SK-N-SH treated with all-trans-retinoic acid at 6 μM for 48 hours (cell line): ENCODE measurements around the gene TGDS.
"Not testable (repeated sequence)": the region's sequence is repeated elsewhere in the genome, so short reads cannot be mapped to it uniquely, and the experiment has no call there.

ENCODE experiments used
- ATAC-seq: fragments of 200-7000 bp; cut with Tn5 transposase; 3 replicates; pipeline ENCODE4 v1.9.1; 2020; ENCODE audit warnings: mild to moderate bottlenecking, moderate library complexity
- ARNTL ChIP-seq: fragments of 450-650 bp; formaldehyde crosslinking; IDR thresholded peaks from 2 replicates; pipeline ENCODE4 v1.5.0; 2020; ENCODE audit warnings: low read depth, mild to moderate bottlenecking, moderate library complexity, borderline replicate concordance
- BACH2 ChIP-seq: fragments of 250-450 bp; sonication (Bioruptor Pico); IDR thresholded peaks from 2 replicates; pipeline ENCODE4 v1.9.0; 2021; ENCODE audit warnings: mild to moderate bottlenecking, borderline replicate concordance
- CREB5 ChIP-seq: fragments of 250-450 bp; sonication (Bioruptor Pico); IDR thresholded peaks from 2 replicates; pipeline ENCODE4 v1.5.1; 2020; ENCODE audit warnings: low read depth, mild to moderate bottlenecking, moderate library complexity
- CSRNP3 ChIP-seq: fragments of 250-450 bp; sonication (Bioruptor Pico); IDR thresholded peaks from 2 replicates; pipeline ENCODE4 v1.5.1; 2021; ENCODE audit warnings: mild to moderate bottlenecking, moderate library complexity
- ESRRG ChIP-seq: fragments of 250-450 bp; sonication (Bioruptor Pico); IDR thresholded peaks from 2 replicates; pipeline ENCODE4 v1.6.1; 2021; ENCODE audit warnings: mild to moderate bottlenecking
- GLIS3 ChIP-seq: fragments of 250-450 bp; sonication (Bioruptor Pico); IDR thresholded peaks from 2 replicates; pipeline ENCODE4 v1.5.0; 2020; ENCODE audit warnings: mild to moderate bottlenecking, moderate library complexity
- ISL1 ChIP-seq: fragments of 250-450 bp; sonication (Bioruptor Pico); IDR thresholded peaks from 2 replicates; pipeline ENCODE4 v2.1.2; 2022; ENCODE audit warnings: mild to moderate bottlenecking, moderate library complexity
- PATZ1 ChIP-seq: fragments of 250-450 bp; sonication (Bioruptor Pico); IDR thresholded peaks from 2 replicates; pipeline ENCODE4 v1.8.0; 2020; ENCODE audit warnings: mild to moderate bottlenecking, moderate library complexity, borderline replicate concordance
- POU6F1 ChIP-seq: fragments of 250-450 bp; sonication (Bioruptor Pico); IDR thresholded peaks from 2 replicates; pipeline ENCODE4 v1.8.0; 2021; ENCODE audit warnings: low read depth, mild to moderate bottlenecking, moderate library complexity, borderline replicate concordance
- PPARA ChIP-seq: fragments of 250-450 bp; sonication (Bioruptor Pico); IDR thresholded peaks from 2 replicates; pipeline ENCODE4 v1.5.0; 2020; ENCODE audit warnings: mild to moderate bottlenecking, borderline replicate concordance
- RARB ChIP-seq: fragments of 250-450 bp; sonication (Bioruptor Pico); IDR thresholded peaks from 2 replicates; pipeline ENCODE4 v1.8.0; 2021; ENCODE audit warnings: mild to moderate bottlenecking, moderate library complexity
- SNAI2 ChIP-seq: fragments of 250-450 bp; sonication (Bioruptor Pico); IDR thresholded peaks from 2 replicates; pipeline ENCODE4 v1.5.0; 2020; ENCODE audit warnings: mild to moderate bottlenecking, moderate library complexity
- TCF4 ChIP-seq: fragments of 250-450 bp; sonication (Bioruptor Pico); IDR thresholded peaks from 2 replicates; pipeline ENCODE4 v1.8.0; 2021; ENCODE audit warnings: mild to moderate bottlenecking, moderate library complexity, borderline replicate concordance
- TOX ChIP-seq: fragments of 250-450 bp; sonication (Bioruptor Pico); IDR thresholded peaks from 2 replicates; pipeline ENCODE4 v1.8.0; 2021; ENCODE audit warnings: mild to moderate bottlenecking, moderate library complexity, borderline replicate concordance
- TSHZ2 ChIP-seq: fragments of 250-450 bp; sonication (Bioruptor Pico); IDR thresholded peaks from 2 replicates; pipeline ENCODE4 v1.5.0; 2020; ENCODE audit warnings: mild to moderate bottlenecking, moderate library complexity
- ZFP3 ChIP-seq: fragments of 250-450 bp; sonication (Bioruptor Pico); IDR thresholded peaks from 2 replicates; pipeline ENCODE4 v1.5.0; 2020; ENCODE audit warnings: mild to moderate bottlenecking, moderate library complexity
- ZNF565 ChIP-seq: fragments of 450-650 bp; formaldehyde crosslinking; conservative IDR thresholded peaks from 2 replicates; pipeline ENCODE4 v1.5.0; 2020; ENCODE audit warnings: low read depth, mild to moderate bottlenecking, moderate library complexity
- ZNF70 ChIP-seq: fragments of 450-650 bp; formaldehyde crosslinking; IDR thresholded peaks from 2 replicates; pipeline ENCODE4 v1.5.0; 2020; ENCODE audit warnings: mild to moderate bottlenecking, moderate library complexity
- ZNF8 ChIP-seq: fragments of 450-650 bp; formaldehyde crosslinking; IDR thresholded peaks from 2 replicates; pipeline ENCODE4 v1.5.0; 2020; ENCODE audit warnings: mild to moderate bottlenecking, moderate library complexity

TGDS gene

GRCh38 chr13:94641409-94641941 lies 45.5 kb upstream of the TGDS start (continued):
- TF ChIP-seq PATZ1 (CRISPR knock-in tag), result no peak
- no peak for TF ChIP-seq CREB5 (CRISPR knock-in tag)

GRCh38 chr13:94640721-94641120 lies 44.8 kb upstream of the TGDS start:
- TF ChIP-seq TSHZ2 (CRISPR knock-in tag), result no peak
- no peak for TF ChIP-seq CSRNP3 (CRISPR knock-in tag)
- TF ChIP-seq ARNTL (CRISPR knock-in tag), result no peak
- no peak for TF ChIP-seq TCF4 (CRISPR knock-in tag)
- TF ChIP-seq ZNF70, result no peak
- TF ChIP-seq CREB5 (CRISPR knock-in tag), result no peak
- no peak for TF ChIP-seq ZFP3 (CRISPR knock-in tag)
- TF ChIP-seq ZNF565, result no peak
- TF ChIP-seq ISL1, result no peak
- no peak for TF ChIP-seq BACH2 (CRISPR knock-in tag)
- TF ChIP-seq ZNF8 (CRISPR knock-in tag), result no peak
- no peak for TF ChIP-seq TOX (CRISPR knock-in tag)
- no peak for TF ChIP-seq PPARA (CRISPR knock-in tag)
- no peak for TF ChIP-seq ESRRG (CRISPR knock-in tag)
- TF ChIP-seq POU6F1 (CRISPR knock-in tag), result no peak
- TF ChIP-seq GLIS3 (CRISPR knock-in tag), result no peak
- TF ChIP-seq RARB, result no peak
- TF ChIP-seq SNAI2 (CRISPR knock-in tag), result no peak
- ATAC-seq, result no peak

- ATAC-seq, result not testable (repeated sequence)
- TF ChIP-seq ZNF8 (CRISPR knock-in tag), result 0 out of 2 replicates have a peak, but pooled peaks have one; percentile 36
These were observed 41.7 kb upstream of the TGDS start for GRCh38 chr13:94637677-94638076.
